Sigmoid colon (tissue), 4 donors: ENCODE data around the gene LCLAT1.

Experiments used
- CTCF ChIP-seq, 4 experiments: fragments of 450-650 bp in 3 of 4; fragments of 200-600 bp in 1 of 4; IDR thresholded peaks; one replicate each; pipeline ENCODE4 v1.5.1; 2016 to 2019; ENCODE audit warnings: antibody characterized with exemption in 4 of 4, mild to moderate bottlenecking in 3 of 4, moderate library complexity in 2 of 4
- POLR2A ChIP-seq, 2 donors: fragments of 450-650 bp; IDR thresholded peaks; one replicate each; pipeline ENCODE4 v1.6.1; 2016; ENCODE audit warnings: antibody characterized with exemption in 2 of 2, mild to moderate bottlenecking in 2 of 2, moderate library complexity in 2 of 2
- POLR2AphosphoS5 ChIP-seq, 4 donors: sonication (generic); formaldehyde crosslinking; IDR thresholded peaks; one replicate each; pipeline ENCODE4 v1.6.1; 2017; ENCODE audit warnings: antibody characterized with exemption in 4 of 4

GRCh38 chr2:30591186-30591585 lies 144.1 kb downstream of the LCLAT1 start:
- no peak for TF ChIP-seq POLR2A (IDR thresholded peaks at IDR 0.05)
- TF ChIP-seq POLR2AphosphoS5 (IDR thresholded peaks at IDR 0.05) = no peak
- no peak for TF ChIP-seq CTCF (IDR thresholded peaks at IDR 0.05)
